Nephron progenitor cell (in vitro differentiated cells): ENCODE data around the gene ATP13A2.
A peak's percentile ranks its signal among the peaks of the same experiment; 100 is the strongest.
"Not testable (repeated sequence)": the region's sequence is repeated elsewhere in the genome, so short reads cannot be mapped to it uniquely, and the experiment has no call there.

ENCODE experiments used
- DNase-seq: peaks from one replicate; pipeline ENCODE4 v3.0.0; 2021
- H3K27ac Mint-ChIP-seq: 2 replicates; pipeline ENCODE4 v1.8.0; 2021; ENCODE audit warnings: mild to moderate bottlenecking, moderate library complexity, mixed read lengths
- H3K27me3 Mint-ChIP-seq: 2 replicates; pipeline ENCODE4 v1.8.0; 2021; ENCODE audit warnings: mild to moderate bottlenecking, low read depth, mixed read lengths; ENCODE audit not compliant: poor library complexity
- H3K36me3 Mint-ChIP-seq: 2 replicates; pipeline ENCODE4 v1.8.0; 2021; ENCODE audit warnings: low read depth, mixed read lengths
- H3K4me1 Mint-ChIP-seq: 2 replicates; pipeline ENCODE4 v1.8.0; 2021; ENCODE audit warnings: mixed read lengths
- H3K4me3 Mint-ChIP-seq: 2 replicates; pipeline ENCODE4 v1.8.0; 2021; ENCODE audit warnings: mild to moderate bottlenecking, moderate library complexity, mixed read lengths
- H3K9me3 Mint-ChIP-seq: 2 replicates; pipeline ENCODE4 v1.8.0; 2021; ENCODE audit warnings: mild to moderate bottlenecking, moderate library complexity, mixed read lengths
- CTCF ChIP-seq: fragments of 200-600 bp; sonication (generic); IDR thresholded peaks from 2 replicates; pipeline ENCODE4 v1.5.0; 2021; ENCODE audit warnings: antibody characterized with exemption

The ATP13A2 gene

GRCh38 chr1:16955186-16955585 lies 56.5 kb downstream of the ATP13A2 start:
- no peak for DNase-seq
- no peaks in the 10 kb centered on the region for H3K27me3 Mint-ChIP-seq
- H3K27ac Mint-ChIP-seq: no peak overlapping the region
- peaks cover 9% of the 10 kb centered on the region for H3K4me1 Mint-ChIP-seq
- peaks cover 5% of the 10 kb centered on the region for H3K36me3 Mint-ChIP-seq
- H3K9me3 Mint-ChIP-seq: no peaks in the 10 kb centered on the region
- TF ChIP-seq CTCF: no peak
- H3K4me3 Mint-ChIP-seq: no peak overlapping the region

- Mint-ChIP-seq H3K4me1 (peaks cover 8% of the 10 kb centered on the region), H3K36me3 (peaks cover 5% of the 10 kb centered on the region), H3K27me3 (no peaks in the 10 kb centered on the region), H3K27ac (no peak overlapping the region), H3K9me3 (no peaks in the 10 kb centered on the region), H3K4me3 (no peak overlapping the region)
- DNase-seq: no peak
- TF ChIP-seq CTCF: no peak
Measured at GRCh38 chr1:16954579-16954978, 57.1 kb downstream of the ATP13A2 start.

- not testable (repeated sequence) for DNase-seq, H3K9me3 Mint-ChIP-seq, H3K36me3 Mint-ChIP-seq, H3K4me3 Mint-ChIP-seq, H3K27me3 Mint-ChIP-seq, H3K4me1 Mint-ChIP-seq, H3K27ac Mint-ChIP-seq
Measured at GRCh38 chr1:16952376-16952775, 59.4 kb downstream of the ATP13A2 start.

- not testable (repeated sequence) for DNase-seq, H3K9me3 Mint-ChIP-seq, H3K4me1 Mint-ChIP-seq, H3K4me3 Mint-ChIP-seq, H3K27ac Mint-ChIP-seq, H3K27me3 Mint-ChIP-seq, H3K36me3 Mint-ChIP-seq
Measured at GRCh38 chr1:16949026-16949425, 62.7 kb downstream of the ATP13A2 start.

- H3K9me3 Mint-ChIP-seq, H3K27ac Mint-ChIP-seq, H3K4me3 Mint-ChIP-seq, H3K36me3 Mint-ChIP-seq, H3K4me1 Mint-ChIP-seq, H3K27me3 Mint-ChIP-seq: not testable (repeated sequence)
- peak; percentile 38 for DNase-seq
Measured at GRCh38 chr1:16948282-16948891, 63.3 kb downstream of the ATP13A2 start.

- Mint-ChIP-seq H3K4me1 (no peaks in the 10 kb centered on the region), H3K27me3 (no peaks in the 10 kb centered on the region), H3K36me3 (peaks cover 17% of the 10 kb centered on the region), H3K4me3 (no peak overlapping the region), H3K9me3 (no peaks in the 10 kb centered on the region), H3K27ac (peak overlapping the region; percentile 84)
- no peak for DNase-seq
- TF ChIP-seq CTCF: no peak
Measured at GRCh38 chr1:16946646-16947045, 65.1 kb downstream of the ATP13A2 start.

- not testable (repeated sequence) for DNase-seq, H3K27me3 Mint-ChIP-seq, H3K9me3 Mint-ChIP-seq, H3K4me1 Mint-ChIP-seq, H3K4me3 Mint-ChIP-seq
- peaks cover 17% of the 10 kb centered on the region for H3K36me3 Mint-ChIP-seq
- peak overlapping the region; percentile 84 for H3K27ac Mint-ChIP-seq
Measured at GRCh38 chr1:16946185-16946584, 65.5 kb downstream of the ATP13A2 start.

- DNase-seq, H3K27ac Mint-ChIP-seq, H3K4me1 Mint-ChIP-seq, H3K4me3 Mint-ChIP-seq, H3K9me3 Mint-ChIP-seq, H3K27me3 Mint-ChIP-seq: not testable (repeated sequence)
- peaks cover 17% of the 10 kb centered on the region for H3K36me3 Mint-ChIP-seq
Measured at GRCh38 chr1:16945512-16945911, 66.2 kb downstream of the ATP13A2 start.
